Stimulated activated naive CD4-positive, alpha-beta T cell (primary cell): ENCODE results near the gene NDC1.
A peak's percentile ranks its signal among the peaks of the same experiment; 100 is the strongest.
"Not testable (repeated sequence)": the region's sequence is repeated elsewhere in the genome, so short reads cannot be mapped to it uniquely, and the experiment has no call there.

Source experiments
- DNase-seq, 6 experiments: peaks; one replicate each; lab custom pipeline; 2025; lab: John Stamatoyannopoulos, UW

NDC1 gene, protein sequence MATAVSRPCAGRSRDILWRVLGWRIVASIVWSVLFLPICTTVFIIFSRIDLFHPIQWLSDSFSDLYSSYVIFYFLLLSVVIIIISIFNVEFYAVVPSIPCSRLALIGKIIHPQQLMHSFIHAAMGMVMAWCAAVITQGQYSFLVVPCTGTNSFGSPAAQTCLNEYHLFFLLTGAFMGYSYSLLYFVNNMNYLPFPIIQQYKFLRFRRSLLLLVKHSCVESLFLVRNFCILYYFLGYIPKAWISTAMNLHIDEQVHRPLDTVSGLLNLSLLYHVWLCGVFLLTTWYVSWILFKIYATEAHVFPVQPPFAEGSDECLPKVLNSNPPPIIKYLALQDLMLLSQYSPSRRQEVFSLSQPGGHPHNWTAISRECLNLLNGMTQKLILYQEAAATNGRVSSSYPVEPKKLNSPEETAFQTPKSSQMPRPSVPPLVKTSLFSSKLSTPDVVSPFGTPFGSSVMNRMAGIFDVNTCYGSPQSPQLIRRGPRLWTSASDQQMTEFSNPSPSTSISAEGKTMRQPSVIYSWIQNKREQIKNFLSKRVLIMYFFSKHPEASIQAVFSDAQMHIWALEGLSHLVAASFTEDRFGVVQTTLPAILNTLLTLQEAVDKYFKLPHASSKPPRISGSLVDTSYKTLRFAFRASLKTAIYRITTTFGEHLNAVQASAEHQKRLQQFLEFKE

DNA sequence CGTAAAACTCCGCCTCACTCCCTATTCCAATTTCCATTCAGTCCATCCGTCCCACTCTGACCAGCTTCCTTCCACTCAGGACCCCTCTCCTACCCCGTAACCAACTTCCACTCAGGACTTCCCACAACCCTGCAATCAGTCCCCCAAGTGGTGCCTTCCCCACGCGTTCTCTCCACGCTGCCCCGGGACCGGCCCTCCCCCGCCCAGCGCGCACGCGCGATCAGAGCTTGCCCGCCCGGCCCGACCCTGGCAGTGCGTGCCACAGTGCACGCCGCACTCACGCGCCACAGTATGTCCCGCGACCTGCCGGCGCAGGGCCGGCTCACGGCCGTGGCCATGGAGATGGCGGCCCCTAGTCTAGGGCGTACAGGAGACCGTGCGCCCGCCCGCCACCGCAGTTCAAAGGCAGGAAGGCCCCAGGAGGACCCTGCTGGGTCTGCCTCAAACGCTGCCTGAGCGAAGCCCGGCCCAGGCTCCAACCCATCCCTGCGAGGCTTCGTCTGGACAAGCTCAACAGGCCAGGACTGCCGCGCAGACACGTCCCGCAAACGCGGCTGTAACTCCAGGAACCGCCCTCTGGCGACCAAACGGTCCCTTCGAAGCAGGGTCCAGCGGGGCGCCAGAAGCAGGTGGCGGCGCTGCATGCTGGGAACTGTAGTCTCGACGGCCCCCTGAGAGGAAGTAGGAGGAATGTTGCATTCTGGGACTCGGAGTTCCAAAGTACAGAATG lies at the start of gene NDC1:
Gene NDC1, minus strand, starts transcription at position 373 of the 730 bp plus-strand sequence. Its CDS starts 35 bp downstream, at position 338.
- peak; percentile 82 to 98 (median 90) for DNase-seq

DNA sequence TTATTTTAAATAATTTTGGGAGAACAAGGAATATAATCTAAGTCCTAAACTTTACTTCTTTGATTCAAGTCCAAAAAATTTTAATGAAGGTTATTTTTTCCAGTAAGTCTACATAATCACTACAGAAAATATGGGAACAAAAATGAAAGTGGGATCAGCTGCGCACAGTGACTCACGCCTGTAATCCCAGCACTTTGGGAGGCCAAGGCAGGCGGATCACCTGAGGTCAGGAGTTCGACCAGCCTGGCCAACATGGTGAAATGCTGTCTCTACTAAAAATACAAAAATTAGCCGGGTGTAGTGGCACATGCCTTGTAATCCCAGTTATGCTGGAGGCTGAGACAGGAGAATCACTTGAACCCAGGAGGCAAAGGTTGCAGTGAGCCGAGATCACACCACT lies 45.5 kb upstream of the NDC1 start:
- DNase-seq = not testable (repeated sequence)

DNA sequence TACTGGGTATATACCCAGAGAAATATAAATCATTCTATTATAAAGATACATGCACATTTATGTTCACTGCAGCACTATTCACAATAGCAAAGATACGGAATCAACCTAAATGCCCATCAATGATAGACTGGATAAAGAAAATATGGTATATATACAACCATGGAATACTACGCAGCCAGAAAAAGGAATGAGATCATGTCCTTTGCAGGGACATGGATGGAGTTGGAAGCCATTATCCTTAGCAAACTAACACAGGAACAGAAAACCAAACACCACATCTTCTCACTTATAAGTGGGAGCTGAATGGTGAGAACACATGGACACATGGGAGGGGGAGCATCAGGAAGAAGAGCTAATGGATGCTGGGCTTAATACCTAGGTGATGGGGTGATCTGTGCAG lies 43.8 kb upstream of the NDC1 start:
- not testable (repeated sequence) for DNase-seq

DNA sequence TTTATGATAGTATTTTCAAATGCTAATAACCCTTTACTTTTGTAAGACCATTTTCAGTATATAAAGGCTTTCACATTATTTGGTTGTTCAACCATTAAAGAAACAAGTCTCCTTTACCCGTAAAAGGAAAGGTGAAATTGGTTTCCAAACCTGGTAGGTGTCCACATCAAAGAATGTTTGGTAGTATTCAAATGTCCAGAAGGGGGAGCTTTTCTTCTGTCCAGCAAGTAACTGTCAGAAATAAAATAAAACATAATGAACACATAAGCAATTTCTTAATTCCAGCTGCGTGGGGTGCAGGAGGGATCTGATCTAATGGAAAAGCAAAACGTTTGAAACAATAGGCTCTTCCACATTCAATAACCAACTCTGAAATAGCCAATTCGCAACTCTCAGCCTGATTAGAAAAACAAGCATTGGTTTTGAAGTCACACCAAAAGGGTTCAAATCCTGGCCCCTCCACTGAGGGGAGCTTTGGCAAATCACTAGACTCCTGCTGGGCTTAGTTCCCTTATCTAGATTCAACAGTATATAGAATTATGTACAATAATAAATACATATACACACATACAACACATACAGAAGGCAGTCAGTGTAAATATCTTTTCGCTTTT lies 40.5 kb upstream of the NDC1 start:
- DNase-seq = no peak

DNA sequence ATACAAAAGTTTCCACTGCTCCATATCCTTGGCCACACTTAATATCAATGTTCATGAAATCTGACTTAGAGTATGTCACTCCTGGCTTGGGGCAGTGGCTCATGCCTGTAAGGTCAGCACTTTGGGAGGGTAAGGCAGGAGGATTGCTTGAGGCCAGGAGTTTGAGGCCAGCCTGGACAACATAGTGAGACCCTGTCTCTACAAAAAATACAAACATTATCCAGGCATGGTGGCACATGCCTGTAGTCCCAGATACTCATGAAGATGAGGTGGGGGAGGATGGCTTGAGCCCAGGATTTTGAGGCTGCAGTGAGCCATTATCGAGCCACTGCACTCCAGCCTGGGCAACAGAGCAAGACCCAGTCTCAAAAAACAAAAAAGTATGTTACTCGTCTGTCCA lies 37.1 kb upstream of the NDC1 start:
- not testable (repeated sequence) for DNase-seq

DNA sequence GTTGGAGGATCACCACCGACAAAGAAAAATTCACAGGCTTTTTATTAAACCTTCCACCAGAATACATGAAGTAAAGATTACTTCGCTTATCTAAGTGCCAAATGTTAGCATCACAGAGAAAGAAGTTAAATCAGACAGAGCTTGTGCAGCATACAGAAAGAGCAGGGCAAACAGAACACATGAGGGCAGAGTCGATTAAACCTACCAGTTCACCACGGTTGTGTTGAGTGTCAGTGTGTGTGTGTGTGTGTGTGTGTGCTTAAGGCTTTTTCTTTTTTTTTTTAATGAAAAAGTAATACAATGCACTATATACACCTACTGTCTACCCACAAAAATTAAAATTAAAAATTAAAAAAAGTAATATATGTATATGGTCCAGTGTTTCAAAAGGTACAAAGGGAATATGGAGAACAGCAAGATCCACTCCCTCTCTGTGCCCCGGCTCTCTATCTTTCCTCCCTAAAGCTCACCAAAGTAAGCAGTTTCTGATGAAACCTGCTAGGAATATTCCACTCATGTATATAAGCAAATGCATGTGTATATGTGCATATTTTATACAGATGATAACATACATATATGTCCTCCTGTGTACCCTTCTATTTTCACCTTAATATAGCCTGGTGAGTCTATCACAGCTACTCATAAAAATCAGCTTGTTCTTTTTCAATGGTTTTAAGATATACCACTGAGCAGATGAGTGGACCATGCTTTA lies 33.8 kb upstream of the NDC1 start:
- no peak for DNase-seq

DNA sequence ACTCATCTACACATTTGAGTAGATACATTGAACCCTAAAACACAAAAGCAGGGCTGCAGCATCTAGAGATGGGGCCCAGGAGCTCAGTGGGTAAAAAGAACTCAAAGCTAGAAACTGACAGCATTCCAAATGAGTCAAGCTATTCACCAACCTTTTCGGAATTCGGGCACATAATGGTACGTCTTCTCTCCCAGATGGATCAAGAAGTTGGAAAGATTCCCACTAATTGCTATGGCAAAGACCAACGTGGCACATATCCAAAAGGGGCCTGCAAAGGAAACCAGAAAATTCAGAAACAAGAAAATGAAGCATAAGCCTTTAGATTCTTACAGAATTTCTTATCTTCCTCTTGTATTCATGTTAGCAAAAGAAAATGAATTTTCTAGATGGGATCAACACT lies 33.1 kb upstream of the NDC1 start:
- no peak for DNase-seq

DNA sequence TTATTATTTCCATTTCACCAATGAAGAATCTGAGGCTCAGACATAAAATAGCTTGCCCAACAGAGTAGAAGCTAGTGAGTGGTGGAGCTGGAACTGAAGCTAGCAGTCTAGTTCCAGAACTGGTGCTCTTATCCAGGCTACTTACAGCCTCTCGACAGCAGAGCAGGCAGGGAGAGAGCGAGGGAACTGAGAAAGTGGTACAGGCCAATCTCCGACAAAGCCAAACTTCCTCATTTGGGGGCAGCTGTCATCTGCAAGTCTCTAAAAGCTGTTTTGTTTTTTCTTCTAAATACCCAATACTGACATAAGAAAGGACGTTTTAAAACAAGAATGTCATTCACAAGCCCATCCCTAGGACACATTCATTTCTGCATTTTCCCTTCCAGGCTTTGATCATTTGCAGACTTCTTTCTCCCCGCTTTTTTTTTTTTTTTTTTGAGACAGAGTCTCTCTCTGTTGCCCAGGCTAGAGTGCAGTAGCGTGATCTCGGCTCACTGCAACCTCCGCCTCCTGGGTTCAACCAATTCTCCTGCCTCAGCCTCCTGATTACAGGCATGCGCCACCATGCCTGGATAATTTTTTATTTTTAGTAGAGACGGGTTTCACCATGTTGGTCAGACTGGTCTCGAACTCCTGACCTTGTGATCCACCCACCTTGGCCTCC lies 31.5 kb upstream of the NDC1 start:
- no peak for DNase-seq

DNA sequence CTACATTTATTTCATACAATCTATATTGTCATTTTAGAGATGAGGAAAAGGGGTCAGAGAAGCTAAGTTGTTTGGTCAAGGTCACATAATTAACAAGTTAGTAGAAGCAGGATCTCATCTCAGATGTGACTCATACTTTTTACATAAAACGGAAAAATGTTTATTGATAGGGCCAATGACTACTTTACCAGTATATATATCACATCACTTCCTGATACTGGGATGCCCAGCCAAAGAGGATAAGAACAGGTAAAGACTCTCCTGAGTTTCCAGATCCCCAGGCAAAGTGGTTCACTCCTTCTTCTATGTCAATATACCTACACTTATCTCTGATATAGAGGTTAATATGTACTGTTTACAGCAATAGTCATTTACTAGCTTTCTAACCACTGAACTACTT lies 30.5 kb upstream of the NDC1 start:
- DNase-seq = no peak

DNA sequence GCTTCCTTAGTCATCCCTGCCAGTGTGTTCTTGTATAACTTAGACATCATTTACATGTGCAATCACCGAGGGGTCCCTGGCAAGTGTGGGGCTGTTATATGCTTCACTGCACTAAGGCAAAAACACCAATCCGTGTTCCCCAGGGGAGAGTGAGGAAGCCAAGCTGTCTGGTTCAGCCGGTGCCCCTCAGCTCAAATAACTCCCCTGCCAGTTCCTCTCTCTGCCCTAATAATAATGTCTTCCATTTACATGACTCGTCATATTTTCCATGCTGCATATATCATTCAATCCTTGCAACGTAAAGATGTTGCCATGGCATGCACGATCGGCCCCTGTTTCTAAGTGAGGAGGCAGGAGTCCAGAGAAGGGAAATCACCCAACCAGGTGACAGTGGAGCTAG lies 24.4 kb upstream of the NDC1 start:
- DNase-seq = no peak

DNA sequence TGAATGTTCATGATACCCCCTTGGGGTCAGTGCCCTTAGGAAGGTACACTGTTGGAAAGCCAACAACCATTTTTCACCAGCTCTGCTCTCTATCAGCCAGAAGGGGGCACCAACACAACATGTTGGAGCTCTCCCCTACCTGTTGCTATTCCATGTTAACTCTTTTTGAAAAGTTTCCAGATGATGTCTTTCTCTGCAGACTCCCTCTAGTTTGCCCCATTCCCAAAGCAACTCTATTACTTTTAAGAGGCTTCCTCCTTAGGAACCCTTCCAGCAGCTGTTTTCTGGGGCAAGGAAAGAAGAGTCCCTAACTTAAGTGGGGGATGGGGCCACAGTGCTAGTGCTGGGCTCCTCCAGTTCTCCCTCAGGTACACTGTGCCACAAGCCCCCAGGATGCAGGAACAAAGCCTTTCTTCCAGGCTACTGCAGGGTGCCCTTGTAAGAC lies 22.9 kb upstream of the NDC1 start:
- peak in 5 of 6 experiments; percentile 28 to 64 (median 32) for DNase-seq

DNA sequence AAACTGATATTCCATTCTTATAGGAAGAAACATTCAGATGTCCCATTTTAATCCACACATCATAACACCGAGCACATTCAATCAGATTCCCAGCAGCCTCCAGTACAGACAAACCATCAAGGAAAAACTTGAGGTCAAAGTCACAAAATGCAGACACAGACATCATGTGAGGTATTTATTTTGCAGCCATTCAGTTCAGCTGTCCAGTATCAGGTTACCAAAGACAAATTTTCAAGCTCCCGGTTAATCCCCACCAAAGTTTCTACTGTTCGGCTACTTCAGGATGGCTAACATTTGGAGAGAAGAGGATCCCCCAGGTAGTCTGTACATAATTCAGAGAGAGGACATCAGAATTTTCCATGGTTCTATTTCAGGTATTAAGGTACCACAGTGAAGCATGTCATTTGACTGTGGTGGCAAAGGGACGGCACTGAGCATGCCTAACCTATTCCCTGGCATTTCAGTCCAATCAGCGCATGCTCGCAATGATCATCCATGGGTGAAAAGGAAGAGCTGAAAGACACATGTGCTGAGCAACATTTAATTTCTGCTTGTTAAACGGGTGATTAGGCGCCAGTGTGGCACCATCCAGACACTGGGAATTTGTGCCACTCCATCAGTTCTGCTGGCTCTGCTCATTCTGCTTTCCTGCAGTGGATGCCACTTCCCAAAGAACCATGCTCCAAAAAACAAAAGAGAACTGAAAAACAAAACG lies 13.6 kb upstream of the NDC1 start:
- DNase-seq = no peak

DNA sequence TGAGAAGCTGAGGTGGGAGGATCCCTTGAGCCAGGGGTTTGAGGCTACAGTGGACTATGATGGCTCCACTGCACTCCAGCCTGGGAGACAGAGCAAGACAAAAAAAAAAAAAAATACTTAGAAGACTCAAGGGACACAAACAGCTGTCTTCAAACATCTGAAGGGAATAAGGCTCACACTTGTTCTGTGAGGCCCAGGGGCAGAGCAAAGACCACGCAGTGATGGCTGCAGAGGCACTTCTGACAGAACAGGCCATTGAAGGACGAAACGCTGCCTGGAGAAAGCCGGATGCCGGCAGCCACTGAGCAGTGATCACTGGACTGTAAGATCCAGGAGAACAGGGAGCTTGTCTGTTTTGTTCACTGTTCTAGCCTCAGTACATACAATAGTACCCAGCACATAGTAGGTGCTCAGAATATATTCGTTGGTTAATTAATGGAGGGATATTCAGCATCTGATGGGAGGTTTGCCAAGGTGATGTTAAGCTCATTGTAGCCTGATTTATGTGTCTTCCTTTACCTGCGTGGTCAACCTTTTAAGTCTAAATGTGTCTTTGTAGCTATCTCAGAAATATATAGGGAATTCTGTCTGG lies 12.1 kb upstream of the NDC1 start:
- DNase-seq = no peak

DNA sequence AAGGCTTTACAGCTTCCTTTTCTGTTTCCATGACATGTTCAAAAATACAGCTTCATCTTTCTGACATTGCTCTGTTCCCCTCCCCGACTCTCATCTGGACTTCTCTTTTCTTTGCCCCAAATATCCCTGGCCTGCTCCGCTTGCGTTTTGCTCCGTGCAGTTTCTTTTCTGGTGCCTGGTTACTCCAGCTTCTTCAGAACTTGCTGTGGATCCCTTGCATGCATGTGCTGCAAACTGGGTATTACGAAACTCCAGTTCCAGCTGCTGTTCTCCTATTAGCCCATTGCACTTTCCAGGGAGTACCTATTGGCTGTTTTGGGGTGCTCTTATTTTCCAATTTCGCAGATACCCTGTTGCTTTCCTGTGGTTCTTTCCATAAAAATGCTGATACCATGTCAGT lies 9.9 kb upstream of the NDC1 start:
- DNase-seq = no peak

DNA sequence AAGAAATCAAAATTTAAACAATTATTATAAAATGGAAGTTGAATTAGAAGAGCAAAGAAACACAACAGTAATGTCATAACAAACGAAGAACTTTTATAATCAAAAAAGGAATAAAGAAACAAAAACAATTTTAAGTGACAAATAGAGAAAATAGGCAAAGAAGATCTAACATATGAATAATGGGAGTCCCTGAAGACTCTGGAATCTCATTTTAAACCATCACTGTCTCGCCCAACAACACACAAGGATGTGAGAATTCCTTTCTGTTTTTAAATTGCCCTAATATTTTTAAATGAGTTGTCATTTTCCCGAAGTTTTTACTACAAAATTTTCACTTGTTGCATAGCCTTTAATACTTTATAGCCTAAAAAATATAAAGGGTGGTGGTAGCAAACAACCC lies 4.3 kb upstream of the NDC1 start:
- DNase-seq = no peak

DNA sequence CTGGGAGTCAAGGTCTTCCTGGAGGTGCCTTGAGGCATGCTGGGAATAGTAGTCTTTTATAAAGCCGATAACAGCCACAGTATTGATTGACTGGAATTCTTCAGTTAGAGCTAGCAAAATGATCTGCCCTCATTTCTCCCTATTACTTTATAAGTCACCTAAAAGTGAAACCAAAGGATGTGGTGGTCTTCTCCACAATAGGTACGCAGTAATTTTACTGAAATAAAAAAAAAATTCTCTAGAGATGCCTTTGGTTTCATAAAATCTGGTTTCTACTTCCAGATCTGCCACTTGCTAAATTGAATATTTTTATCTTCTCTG lies 518 bp upstream of the NDC1 start:
- DNase-seq = no peak

DNA sequence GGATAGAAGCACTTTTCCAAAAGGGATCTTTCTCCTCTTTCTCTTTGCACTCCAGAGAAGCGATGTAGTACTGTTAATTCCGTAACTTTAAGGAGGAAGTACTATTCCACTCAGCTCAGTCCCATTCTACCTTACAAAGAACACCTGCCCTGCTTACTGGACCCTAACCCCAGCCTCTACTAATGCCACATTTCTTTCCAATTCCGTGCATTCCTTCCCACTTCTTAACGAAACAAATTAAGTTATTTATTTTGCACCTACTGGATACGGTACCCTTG lies 511 bp downstream of the NDC1 start:
- DNase-seq = no peak

DNA sequence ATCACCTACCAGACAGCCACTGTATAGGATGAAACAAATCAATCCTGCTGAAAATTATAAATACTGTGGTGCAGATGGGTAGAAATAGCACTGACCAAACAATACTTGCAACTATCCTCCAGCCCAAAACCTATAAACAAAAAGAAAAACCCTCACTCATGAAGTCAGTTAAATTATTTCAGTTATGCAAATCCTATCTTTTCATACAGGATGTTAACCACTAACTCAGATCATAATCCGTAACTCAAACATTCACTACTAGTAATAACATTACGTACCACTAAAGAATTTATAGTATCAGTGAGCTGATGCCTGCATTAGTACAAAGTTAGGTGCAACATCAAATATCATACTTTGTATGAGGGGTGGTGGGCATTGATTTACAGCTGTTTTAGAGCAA lies 2.6 kb downstream of the NDC1 start:
- no peak for DNase-seq

DNA sequence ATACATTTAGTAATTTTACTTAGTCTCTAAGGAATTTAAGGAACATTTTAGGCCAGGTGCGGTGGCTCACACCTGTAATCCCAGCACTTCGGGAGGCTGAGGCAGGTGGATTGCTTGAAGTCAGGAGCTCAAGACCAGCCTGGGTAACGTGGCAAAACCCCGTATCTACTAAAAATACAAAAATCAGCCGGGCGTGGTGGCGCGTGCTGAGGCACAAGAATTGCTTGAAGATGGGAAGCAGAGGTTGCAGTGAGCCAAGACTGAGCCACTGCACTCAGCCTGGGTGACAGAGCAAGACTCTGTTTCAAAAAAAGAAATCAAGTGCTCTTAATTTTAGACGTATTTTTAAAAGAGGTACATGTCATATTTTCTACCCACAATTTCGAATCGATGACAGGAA lies 3.3 kb downstream of the NDC1 start:
- no peak for DNase-seq

DNA sequence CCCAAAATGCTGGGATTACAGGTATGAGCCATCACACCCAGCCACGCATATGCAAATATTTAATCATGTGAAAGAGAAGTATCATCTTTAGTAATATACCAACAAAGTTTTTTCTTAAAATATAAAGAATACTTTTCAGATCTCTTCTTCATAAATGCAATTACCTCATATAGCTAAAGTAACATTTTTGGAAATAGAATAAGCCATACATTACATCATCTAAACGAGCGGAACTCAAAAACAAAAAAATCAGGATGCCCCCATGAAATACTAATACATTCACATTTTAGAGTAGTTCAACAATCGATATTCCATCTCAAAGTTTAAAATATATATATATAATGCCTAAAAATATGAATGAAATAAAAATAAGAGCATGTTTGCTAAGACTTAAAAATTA lies 4.7 kb downstream of the NDC1 start:
- DNase-seq = no peak

DNA sequence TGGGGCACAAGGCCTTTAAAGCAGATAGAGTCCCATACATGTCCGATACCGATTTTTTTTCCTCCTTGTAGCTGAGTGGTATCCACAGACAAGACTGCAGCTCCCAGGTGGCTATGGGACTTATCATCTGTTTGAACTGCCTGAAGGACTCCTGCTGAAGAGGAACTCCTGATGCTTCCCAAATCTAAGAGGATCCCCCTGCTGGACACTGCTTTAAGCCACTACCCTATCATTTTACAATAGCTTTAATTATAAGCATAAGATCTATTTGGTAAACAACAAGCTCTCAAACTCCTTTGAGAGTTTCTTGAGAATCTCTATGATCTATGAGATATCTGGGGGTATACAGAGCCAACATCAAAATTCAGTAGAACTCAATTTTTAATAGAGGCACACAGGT lies 11.7 kb downstream of the NDC1 start:
- DNase-seq = no peak
